Measurements from ENCODE around the gene UBE2G2.

UBE2G2 gene

DNA sequence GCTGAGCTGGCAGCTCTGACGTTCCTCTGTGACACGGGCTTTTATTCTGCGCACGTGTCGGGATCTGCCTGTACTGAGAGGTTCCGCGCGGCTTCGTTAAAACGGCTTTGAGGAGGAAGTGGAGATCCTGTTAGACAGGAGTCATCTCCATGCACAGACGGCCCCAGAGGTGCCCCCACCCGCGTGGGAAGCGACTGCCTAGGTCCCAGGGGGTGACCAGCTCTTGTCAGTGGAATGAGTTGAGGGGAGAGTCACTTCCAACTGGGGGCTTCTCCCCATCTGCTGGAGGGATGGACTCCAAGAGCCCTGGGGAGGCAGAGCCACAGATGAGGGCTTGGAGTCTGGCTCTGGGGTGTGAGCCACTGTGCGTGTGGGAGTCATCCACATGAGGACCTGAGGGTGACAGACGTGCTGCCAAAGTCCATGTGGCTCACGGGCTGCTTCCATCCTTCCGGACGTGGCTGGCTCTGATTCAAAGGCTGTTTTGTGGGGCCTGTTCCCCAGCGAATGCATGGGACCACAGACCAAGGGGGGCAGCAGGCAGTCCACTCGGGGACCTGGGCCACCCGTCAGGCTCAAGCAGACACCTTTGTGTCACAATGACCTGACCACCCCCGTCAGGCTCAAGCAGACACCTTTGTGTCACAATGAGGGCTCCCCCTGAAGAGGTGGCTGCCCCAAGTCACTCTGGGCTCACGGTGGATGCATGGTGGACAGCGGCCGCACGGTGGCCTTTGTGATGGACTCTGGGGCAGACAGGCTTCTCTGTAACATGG lies 45.1 kb upstream of the UBE2G2 start:
- no peak overlapping the region for H3K27ac ChIP-seq
- TF ChIP-seq, protein P1, sequence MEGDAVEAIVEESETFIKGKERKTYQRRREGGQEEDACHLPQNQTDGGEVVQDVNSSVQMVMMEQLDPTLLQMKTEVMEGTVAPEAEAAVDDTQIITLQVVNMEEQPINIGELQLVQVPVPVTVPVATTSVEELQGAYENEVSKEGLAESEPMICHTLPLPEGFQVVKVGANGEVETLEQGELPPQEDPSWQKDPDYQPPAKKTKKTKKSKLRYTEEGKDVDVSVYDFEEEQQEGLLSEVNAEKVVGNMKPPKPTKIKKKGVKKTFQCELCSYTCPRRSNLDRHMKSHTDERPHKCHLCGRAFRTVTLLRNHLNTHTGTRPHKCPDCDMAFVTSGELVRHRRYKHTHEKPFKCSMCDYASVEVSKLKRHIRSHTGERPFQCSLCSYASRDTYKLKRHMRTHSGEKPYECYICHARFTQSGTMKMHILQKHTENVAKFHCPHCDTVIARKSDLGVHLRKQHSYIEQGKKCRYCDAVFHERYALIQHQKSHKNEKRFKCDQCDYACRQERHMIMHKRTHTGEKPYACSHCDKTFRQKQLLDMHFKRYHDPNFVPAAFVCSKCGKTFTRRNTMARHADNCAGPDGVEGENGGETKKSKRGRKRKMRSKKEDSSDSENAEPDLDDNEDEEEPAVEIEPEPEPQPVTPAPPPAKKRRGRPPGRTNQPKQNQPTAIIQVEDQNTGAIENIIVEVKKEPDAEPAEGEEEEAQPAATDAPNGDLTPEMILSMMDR (IDR thresholded peaks at IDR 0.05), result no peak
- TF ChIP-seq ZFX (IDR thresholded peaks at IDR 0.05; ENCODE audit: borderline replicate concordance), result no peak

DNA sequence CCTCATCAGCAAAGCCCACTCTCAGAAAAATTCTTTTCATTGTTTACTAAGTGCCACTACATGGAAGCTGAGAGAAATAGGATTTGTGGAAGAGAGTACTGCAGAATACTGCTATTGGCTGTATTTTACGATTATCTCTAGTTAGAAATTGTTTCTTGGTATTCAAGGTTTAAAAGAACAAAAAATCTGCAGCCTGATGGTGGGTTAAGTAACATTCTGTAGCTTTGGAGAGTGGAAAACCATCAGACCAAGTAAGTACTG lies 44.5 kb upstream of the UBE2G2 start:
- no peak overlapping the region for H3K27ac ChIP-seq
- TF ChIP-seq, protein P1 (IDR thresholded peaks at IDR 0.05), result peak; percentile 56
- TF ChIP-seq ZFX (IDR thresholded peaks at IDR 0.05; ENCODE audit: borderline replicate concordance), result no peak

DNA sequence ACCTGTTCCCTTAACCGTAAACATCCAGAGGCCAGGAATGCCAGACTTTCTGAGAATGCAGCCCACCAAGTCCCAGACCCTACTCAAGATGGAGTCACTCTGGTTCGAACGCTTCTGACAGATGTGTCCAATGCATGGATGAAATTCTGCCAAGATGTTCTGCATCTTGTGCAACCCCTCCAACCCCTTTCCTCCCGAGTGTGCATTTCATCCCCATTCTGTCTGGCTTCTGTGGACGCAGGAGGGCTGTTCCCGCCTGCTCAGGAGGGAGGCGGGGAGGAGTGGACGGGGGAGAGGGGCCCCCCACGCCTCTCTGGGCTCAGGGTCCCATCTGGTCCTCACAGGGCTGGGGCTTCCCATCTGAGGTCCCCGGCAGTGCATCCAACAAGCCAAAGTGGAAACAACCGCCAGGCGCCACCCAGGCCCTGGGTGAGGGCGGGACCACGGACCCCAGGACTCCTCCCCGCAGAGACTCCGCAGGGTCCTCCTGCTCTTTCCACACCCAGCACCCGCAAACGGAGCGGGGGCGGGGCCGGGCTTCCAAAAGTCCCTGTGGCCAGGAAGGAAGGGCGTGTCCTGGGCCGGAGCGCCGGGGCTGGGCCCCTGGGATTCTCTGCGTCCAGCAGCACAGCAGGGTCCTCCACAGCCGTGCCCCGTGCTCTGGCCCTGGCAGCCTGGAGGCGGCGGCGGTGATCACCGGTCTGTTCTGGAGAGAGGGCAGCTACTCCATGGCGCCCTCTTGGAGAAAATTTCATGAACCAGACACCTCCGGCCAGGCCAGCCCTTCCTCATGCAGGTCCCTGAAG lies 44.0 kb upstream of the UBE2G2 start:
- TF ChIP-seq, protein P1 (IDR thresholded peaks at IDR 0.05), result peak; percentile 84
- TF ChIP-seq ZFX (IDR thresholded peaks at IDR 0.05; ENCODE audit: borderline replicate concordance), result no peak
- H3K27ac ChIP-seq, result no peak overlapping the region

DNA sequence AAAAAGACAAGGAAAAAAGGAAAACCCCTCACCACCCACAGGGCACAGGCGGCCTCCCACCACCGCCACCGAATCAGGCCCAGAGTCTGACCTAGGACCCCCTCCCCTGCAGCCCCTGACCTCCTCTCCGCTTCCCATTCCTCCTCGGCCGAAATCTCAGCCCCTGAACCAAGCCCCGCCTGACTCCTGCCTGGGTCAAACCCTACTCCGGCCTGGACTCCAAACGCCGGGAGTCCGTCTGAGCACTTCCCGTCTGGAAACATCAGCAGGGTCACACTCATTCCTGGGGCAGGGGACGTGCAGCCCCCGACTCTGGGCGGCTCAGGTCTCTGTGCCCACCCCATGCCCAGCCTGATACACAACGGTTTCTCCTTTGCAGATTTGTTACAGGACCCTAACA lies 42.6 kb upstream of the UBE2G2 start:
- no peak overlapping the region for H3K27ac ChIP-seq
- no peak for TF ChIP-seq ZFX (IDR thresholded peaks at IDR 0.05; ENCODE audit: borderline replicate concordance)
- TF ChIP-seq, protein P1 (IDR thresholded peaks at IDR 0.05), result no peak

DNA sequence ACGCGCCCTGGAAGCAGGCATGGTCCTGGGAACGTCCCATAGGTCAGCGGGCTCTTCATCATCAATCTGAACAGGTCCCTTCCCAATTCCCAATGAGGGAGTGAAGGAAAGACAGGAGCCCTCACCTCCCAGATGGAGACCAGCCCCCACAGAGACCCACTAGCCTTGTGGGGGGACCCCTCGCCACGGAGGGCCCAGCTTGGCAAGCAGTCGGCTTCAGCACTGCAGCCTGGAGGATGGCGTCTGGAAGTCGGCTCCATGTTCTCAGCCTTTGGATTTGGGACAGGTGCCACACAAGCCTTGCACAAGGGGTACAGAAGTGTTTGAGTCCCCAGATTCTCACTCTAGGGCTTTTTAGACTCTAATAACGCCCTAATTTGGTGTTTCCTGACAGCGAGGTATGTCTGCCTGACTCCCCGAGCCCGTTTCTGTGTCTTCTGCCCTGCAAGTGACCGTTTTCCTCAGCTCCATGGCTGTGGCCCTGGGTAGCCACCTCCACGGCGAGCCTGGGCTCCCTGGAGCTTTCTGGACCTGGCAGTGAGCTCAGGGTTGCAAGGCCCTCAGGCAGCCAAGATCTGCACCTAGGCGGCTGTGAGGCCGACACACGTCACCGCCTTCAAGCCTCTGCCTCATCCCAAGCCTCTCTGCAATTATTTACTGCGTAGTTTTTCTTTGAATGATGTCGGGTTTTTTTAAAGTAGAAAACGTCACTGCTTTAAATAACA lies 41.3 kb upstream of the UBE2G2 start:
- TF ChIP-seq ZFX (IDR thresholded peaks at IDR 0.05; ENCODE audit: borderline replicate concordance), result no peak
- TF ChIP-seq, protein P1 (IDR thresholded peaks at IDR 0.05), result no peak

DNA sequence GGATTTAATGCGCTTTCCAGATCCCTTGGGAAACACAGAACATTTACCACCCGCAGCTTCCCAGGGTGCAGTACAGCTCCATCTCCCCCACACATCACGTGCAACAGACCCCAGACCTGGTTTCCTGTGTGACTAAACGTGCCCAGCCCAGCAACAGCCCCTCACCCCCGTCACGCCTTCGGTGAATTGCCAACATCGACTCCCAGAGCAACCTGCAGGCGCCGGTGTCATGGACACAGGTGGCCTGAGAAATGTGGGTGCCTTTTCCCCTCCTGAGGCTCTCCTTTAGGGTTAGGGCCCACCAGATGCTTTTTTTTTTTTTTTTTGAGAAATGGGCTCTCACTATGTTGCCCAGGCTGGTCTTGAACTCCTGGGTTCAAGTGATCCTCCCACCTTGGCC lies 40.5 kb upstream of the UBE2G2 start:
- TF ChIP-seq, protein P1 (IDR thresholded peaks at IDR 0.05), result no peak
- no peak for TF ChIP-seq ZFX (IDR thresholded peaks at IDR 0.05; ENCODE audit: borderline replicate concordance)
- no peak overlapping the region for H3K27ac ChIP-seq

More for the DNA sequence above, 41.3 kb upstream of the UBE2G2 start:
- no peak overlapping the region for H3K27ac ChIP-seq

Data from 22Rv1 (cell line).